ENCODE data around the gene HDC. TPM values are rescaled to one million over a fixed set of nuclear protein-coding genes. Genes with fewer than 3 reads are reported as not detected.

Gene HDC
- total RNA-seq, 1 experiment from 2014 or later: not detected

DNA sequence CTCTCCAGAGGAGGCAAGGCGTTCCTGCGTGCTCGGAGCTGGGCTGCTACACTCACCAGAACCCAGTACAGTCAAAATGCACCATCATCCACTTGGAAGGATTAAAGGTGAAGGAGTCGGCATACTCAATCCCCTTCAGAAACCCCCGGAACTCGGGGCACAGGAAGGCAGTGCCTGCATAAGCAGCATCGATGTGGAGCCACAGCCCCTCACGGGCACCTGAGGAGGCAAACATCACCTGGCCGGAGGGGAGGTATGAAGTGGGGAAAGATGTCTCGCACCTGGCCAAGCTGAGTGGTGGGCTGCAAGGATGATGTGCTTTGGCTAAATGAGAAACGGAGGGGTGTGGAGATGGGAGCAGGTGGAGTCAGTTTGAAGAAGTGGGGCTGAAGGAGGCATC, 13.0 kb downstream of the HDC start:
- no peak overlapping the region for H3K27ac ChIP-seq (ENCODE audit: low read depth, low read length)
- peaks cover 3% of the 10 kb centered on the region; the same call in 1 of the 2 replicates for H3K27me3 ChIP-seq (ENCODE audit: insufficient read depth, low read length)
- no peaks in the 10 kb centered on the region for H3K9me2 ChIP-seq (ENCODE audit: insufficient read depth)
- H2AFZ ChIP-seq (ENCODE audit: low read depth, low read length, poor library complexity, severe bottlenecking): no peak overlapping the region
- H3K36me3 ChIP-seq (ENCODE audit: control insufficient read depth in 1 of 2, insufficient read depth in 2 of 2, low read length in 2 of 2): no peaks in the 10 kb centered on the region
- H3K9me3 ChIP-seq (ENCODE audit: control insufficient read depth in 1 of 2, insufficient read depth in 1 of 2, low read depth in 1 of 2, low read length in 2 of 2): no peaks in the 10 kb centered on the region
- no peak overlapping the region for H3K4me3 ChIP-seq (replicated peaks in 1 of 2; ENCODE audit: low read depth in 1 of 2, low read length in 2 of 2)
- ChIA-PET RAD21 (ENCODE audit: low non-redundant PET in 1 of 2, low total read pairs in 2 of 2, uncharacterized antibody in 2 of 2, unreplicated experiment in 2 of 2) (no interaction called here), POLR2A (no interaction called here), CTCF (no interaction called here)
- ATAC-seq (no peak), DNase-seq (ENCODE audit: low read depth, low spot score) (no peak)
- H3K79me2 ChIP-seq (ENCODE audit: insufficient read depth, low read length): no peaks in the 10 kb centered on the region
- H3K4me2 ChIP-seq (ENCODE audit: low read length): no peak overlapping the region
- intact Hi-C loops (cut with micrococcal nuclease): no loop called here
- no TSS peak for BruUV-seq (replicated peaks)
- no peaks in the 10 kb centered on the region for H4K20me1 ChIP-seq (ENCODE audit: insufficient read depth)
- no peak for TF ChIP-seq SP1 (IDR thresholded peaks at IDR 0.05; ENCODE audit: low read depth)
- TF ChIP-seq, protein P1, sequence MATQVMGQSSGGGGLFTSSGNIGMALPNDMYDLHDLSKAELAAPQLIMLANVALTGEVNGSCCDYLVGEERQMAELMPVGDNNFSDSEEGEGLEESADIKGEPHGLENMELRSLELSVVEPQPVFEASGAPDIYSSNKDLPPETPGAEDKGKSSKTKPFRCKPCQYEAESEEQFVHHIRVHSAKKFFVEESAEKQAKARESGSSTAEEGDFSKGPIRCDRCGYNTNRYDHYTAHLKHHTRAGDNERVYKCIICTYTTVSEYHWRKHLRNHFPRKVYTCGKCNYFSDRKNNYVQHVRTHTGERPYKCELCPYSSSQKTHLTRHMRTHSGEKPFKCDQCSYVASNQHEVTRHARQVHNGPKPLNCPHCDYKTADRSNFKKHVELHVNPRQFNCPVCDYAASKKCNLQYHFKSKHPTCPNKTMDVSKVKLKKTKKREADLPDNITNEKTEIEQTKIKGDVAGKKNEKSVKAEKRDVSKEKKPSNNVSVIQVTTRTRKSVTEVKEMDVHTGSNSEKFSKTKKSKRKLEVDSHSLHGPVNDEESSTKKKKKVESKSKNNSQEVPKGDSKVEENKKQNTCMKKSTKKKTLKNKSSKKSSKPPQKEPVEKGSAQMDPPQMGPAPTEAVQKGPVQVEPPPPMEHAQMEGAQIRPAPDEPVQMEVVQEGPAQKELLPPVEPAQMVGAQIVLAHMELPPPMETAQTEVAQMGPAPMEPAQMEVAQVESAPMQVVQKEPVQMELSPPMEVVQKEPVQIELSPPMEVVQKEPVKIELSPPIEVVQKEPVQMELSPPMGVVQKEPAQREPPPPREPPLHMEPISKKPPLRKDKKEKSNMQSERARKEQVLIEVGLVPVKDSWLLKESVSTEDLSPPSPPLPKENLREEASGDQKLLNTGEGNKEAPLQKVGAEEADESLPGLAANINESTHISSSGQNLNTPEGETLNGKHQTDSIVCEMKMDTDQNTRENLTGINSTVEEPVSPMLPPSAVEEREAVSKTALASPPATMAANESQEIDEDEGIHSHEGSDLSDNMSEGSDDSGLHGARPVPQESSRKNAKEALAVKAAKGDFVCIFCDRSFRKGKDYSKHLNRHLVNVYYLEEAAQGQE (IDR thresholded peaks at IDR 0.05; ENCODE audit: low read depth): no peak
- TF ChIP-seq, protein P2, sequence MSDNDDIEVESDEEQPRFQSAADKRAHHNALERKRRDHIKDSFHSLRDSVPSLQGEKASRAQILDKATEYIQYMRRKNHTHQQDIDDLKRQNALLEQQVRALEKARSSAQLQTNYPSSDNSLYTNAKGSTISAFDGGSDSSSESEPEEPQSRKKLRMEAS (IDR thresholded peaks at IDR 0.05): no peak
- no peak for TF ChIP-seq RAD21 (IDR thresholded peaks at IDR 0.05; ENCODE audit: low read depth)
- TF ChIP-seq ELF1 (IDR thresholded peaks at IDR 0.05; ENCODE audit: borderline replicate concordance, low read depth): no peak
- TF ChIP-seq, protein P3, sequence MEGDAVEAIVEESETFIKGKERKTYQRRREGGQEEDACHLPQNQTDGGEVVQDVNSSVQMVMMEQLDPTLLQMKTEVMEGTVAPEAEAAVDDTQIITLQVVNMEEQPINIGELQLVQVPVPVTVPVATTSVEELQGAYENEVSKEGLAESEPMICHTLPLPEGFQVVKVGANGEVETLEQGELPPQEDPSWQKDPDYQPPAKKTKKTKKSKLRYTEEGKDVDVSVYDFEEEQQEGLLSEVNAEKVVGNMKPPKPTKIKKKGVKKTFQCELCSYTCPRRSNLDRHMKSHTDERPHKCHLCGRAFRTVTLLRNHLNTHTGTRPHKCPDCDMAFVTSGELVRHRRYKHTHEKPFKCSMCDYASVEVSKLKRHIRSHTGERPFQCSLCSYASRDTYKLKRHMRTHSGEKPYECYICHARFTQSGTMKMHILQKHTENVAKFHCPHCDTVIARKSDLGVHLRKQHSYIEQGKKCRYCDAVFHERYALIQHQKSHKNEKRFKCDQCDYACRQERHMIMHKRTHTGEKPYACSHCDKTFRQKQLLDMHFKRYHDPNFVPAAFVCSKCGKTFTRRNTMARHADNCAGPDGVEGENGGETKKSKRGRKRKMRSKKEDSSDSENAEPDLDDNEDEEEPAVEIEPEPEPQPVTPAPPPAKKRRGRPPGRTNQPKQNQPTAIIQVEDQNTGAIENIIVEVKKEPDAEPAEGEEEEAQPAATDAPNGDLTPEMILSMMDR (IDR thresholded peaks at IDR 0.05 in 2 of 3, conservative IDR thresholded peaks at IDR 0.05 in 1 of 3; ENCODE audit: borderline replicate concordance in 1 of 3, insufficient read depth in 1 of 3, low read depth in 2 of 3, low read length in 2 of 3): no peak
- no peak for TF ChIP-seq SRF (IDR thresholded peaks at IDR 0.05; ENCODE audit: low read depth)
- no peak for TF ChIP-seq YY1 (IDR thresholded peaks at IDR 0.05; ENCODE audit: extremely low read depth, insufficient replicate concordance, low read depth, low read length)
- no peak for TF ChIP-seq ZNF274 (IDR thresholded peaks at IDR 0.05; ENCODE audit: low read depth, low read length)
- TF ChIP-seq EZH2phosphoT487 (IDR thresholded peaks at IDR 0.05; ENCODE audit: borderline replicate concordance): no peak
- TF ChIP-seq, protein P4, sequence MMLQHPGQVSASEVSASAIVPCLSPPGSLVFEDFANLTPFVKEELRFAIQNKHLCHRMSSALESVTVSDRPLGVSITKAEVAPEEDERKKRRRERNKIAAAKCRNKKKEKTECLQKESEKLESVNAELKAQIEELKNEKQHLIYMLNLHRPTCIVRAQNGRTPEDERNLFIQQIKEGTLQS (IDR thresholded peaks at IDR 0.05): no peak
- no peak for TF ChIP-seq FOSL1 (IDR thresholded peaks at IDR 0.05; ENCODE audit: low read depth)
- TF ChIP-seq CBX3 (IDR thresholded peaks at IDR 0.05; ENCODE audit: low read depth): no peak
- TF ChIP-seq POLR2A (IDR thresholded peaks at IDR 0.05; ENCODE audit: borderline replicate concordance, extremely low read depth, insufficient read depth, insufficient read length): no peak
- TF ChIP-seq SIN3A (IDR thresholded peaks at IDR 0.05; ENCODE audit: low read depth): no peak
- no peak for TF ChIP-seq POLR2AphosphoS5 (IDR thresholded peaks at IDR 0.05; ENCODE audit: low read depth, low read length)
- no peak for TF ChIP-seq JUND (IDR thresholded peaks at IDR 0.05)
- H3K9ac ChIP-seq (ENCODE audit: low read length): no peak overlapping the region
- H3K4me1 ChIP-seq (ENCODE audit: control insufficient read depth in 1 of 2, insufficient read depth in 2 of 2, low read length in 2 of 2): peaks cover 8 to 17% of the 10 kb centered on the region in 2 experiments
